Endodermal cell (in vitro differentiated cells): ENCODE data around the gene PTPRN2. TPM values are rescaled to one million over a fixed set of nuclear protein-coding genes. Genes with fewer than 3 reads are reported as not detected.

Experiments
- DNase-seq: peaks from one replicate; pipeline ENCODE4 v3.0.0-alpha.2; 2017
- H3K27ac ChIP-seq: 2 replicates; pipeline ENCODE4 v1.5.1; 2013; ENCODE audit warnings: mild to moderate bottlenecking, low read depth, low read length, moderate library complexity
- H3K27me3 ChIP-seq: 2 replicates; pipeline ENCODE4 v1.6.1; 2013; ENCODE audit warnings: mild to moderate bottlenecking, low read length, moderate library complexity; ENCODE audit not compliant: insufficient read depth, control insufficient read depth, poor library complexity, severe bottlenecking
- H3K36me3 ChIP-seq: 2 replicates; pipeline ENCODE4 v1.7.0; 2013; ENCODE audit warnings: mild to moderate bottlenecking, low read length, moderate library complexity; ENCODE audit not compliant: control insufficient read depth, insufficient read depth
- H3K4me1 ChIP-seq: one replicate; pipeline ENCODE4 v1.7.0; 2013; ENCODE audit warnings: low read length; ENCODE audit not compliant: control insufficient read depth, insufficient read depth
- H3K4me3 ChIP-seq: 2 replicates; pipeline ENCODE4 v1.5.1; 2013; ENCODE audit warnings: mild to moderate bottlenecking, low read length, moderate library complexity
- H3K9ac ChIP-seq: 2 replicates; pipeline ENCODE4 v1.6.1; 2013; ENCODE audit warnings: mild to moderate bottlenecking, low read length, moderate library complexity; ENCODE audit not compliant: poor library complexity, severe bottlenecking; ENCODE audit errors: extremely low read depth
- H3K9me3 ChIP-seq: 2 replicates; pipeline ENCODE4 v1.6.1; 2013; ENCODE audit warnings: mild to moderate bottlenecking, low read length, moderate library complexity; ENCODE audit not compliant: control insufficient read depth
- H3K27ac Mint-ChIP-seq: 2 replicates; pipeline ENCODE4 v1.8.0; 2020; ENCODE audit warnings: mixed read lengths
- H3K27me3 Mint-ChIP-seq: 2 replicates; pipeline ENCODE4 v1.8.0; 2021; ENCODE audit warnings: mild to moderate bottlenecking, mixed read lengths; ENCODE audit not compliant: insufficient read depth
- H3K36me3 Mint-ChIP-seq: 2 replicates; pipeline ENCODE4 v1.8.0; 2020; ENCODE audit warnings: low read depth, mixed read lengths
- H3K4me1 Mint-ChIP-seq: 2 replicates; pipeline ENCODE4 v1.8.0; 2020; ENCODE audit warnings: mixed read lengths
- H3K4me3 Mint-ChIP-seq: 2 replicates; pipeline ENCODE4 v1.8.0; 2020; ENCODE audit warnings: mild to moderate bottlenecking, moderate library complexity, mixed read lengths
- H3K9me3 Mint-ChIP-seq: 2 replicates; pipeline ENCODE4 v1.8.0; 2020; ENCODE audit warnings: mild to moderate bottlenecking, mixed read lengths
- CTCF ChIP-seq: fragments of 200-600 bp; sonication (generic); conservative IDR thresholded peaks from 2 replicates; pipeline ENCODE4 v1.5.0; 2021; ENCODE audit warnings: antibody characterized with exemption, mild to moderate bottlenecking
- WGBS, 2 experiments: methylation state at CpG; one replicate each; pipeline versions ENCODE4 v1.1.5 to v1.1.7; 2013; ENCODE audit warnings: missing lambda C conversion rate in 2 of 2, mixed read lengths in 1 of 2; ENCODE audit not compliant: insufficient coverage in 1 of 2, insufficient read length in 1 of 2; 5-methylcytosine and 5-hydroxymethylcytosine counted together
- total RNA-seq, 2 donors: library from RNA; stranded (reverse); fragmentation: NEBNext Ultra II Directional in 1 of 2; extraction: Animal tissue kit (Norgen Biotek cat#: 25700) in 1 of 2; gene quantifications; 2 replicates in 1 of 2; 3 replicates in 1 of 2; pipeline ENCODE4 v1.2.1, GENCODE V29; 2021

Gene PTPRN2
- total RNA-seq, 2 donors from 2014 or later, result 0.69 to 1.2 TPM

- no peak for TF ChIP-seq CTCF
- Histone ChIP-seq H3K36me3 (no peaks in the 10 kb centered on the region), H3K9ac (no peak overlapping the region), H3K27me3 (no peaks in the 10 kb centered on the region), H3K9me3 (peaks cover 52% of the 10 kb centered on the region), H3K4me3 (no peak overlapping the region), H3K27ac (no peak overlapping the region), H3K4me1 (no peaks in the 10 kb centered on the region)
- no peak overlapping the region for H3K27ac Mint-ChIP-seq
- peaks cover 4% of the 10 kb centered on the region for H3K27me3 Mint-ChIP-seq
- no peaks in the 10 kb centered on the region for H3K4me1 Mint-ChIP-seq
- 81 to 90% methylated on average over 2 to 6 of the region's 6 CpGs for WGBS, 2 experiments
- peak; percentile 29 for DNase-seq
- H3K4me3 Mint-ChIP-seq, result no peak overlapping the region
- no peaks in the 10 kb centered on the region for H3K9me3 Mint-ChIP-seq
- H3K36me3 Mint-ChIP-seq, result no peaks in the 10 kb centered on the region
These were observed 1069.0 kb downstream of the PTPRN2 start for GRCh38 chr7:157518514-157519175.

- H3K36me3 Mint-ChIP-seq, result no peaks in the 10 kb centered on the region
These were observed 1069.7 kb downstream of the PTPRN2 start for GRCh38 chr7:157517782-157518513.

More at GRCh38 chr7:157517782-157518513, 1069.7 kb downstream of the PTPRN2 start:
- Mint-ChIP-seq H3K4me1 (no peaks in the 10 kb centered on the region), H3K4me3 (no peak overlapping the region), H3K9me3 (no peaks in the 10 kb centered on the region), H3K27ac (no peak overlapping the region), H3K27me3 (peaks cover 7% of the 10 kb centered on the region)
- Histone ChIP-seq H3K4me1 (no peaks in the 10 kb centered on the region), H3K36me3 (no peaks in the 10 kb centered on the region), H3K9me3 (peaks cover 52% of the 10 kb centered on the region), H3K9ac (no peak overlapping the region), H3K4me3 (no peak overlapping the region), H3K27me3 (no peaks in the 10 kb centered on the region), H3K27ac (no peak overlapping the region)
- DNase-seq, result peak; percentile 37
- WGBS, 2 experiments, result 68 to 70% methylated on average over 7 to 10 of the region's 10 CpGs
- TF ChIP-seq CTCF, result no peak
